GM21786 (cell line): Measurements from ENCODE around the gene OLFM2.
"Not testable (repeated sequence)": the region's sequence is repeated elsewhere in the genome, so short reads cannot be mapped to it uniquely, and the experiment has no call there.

ENCODE experiments used
- ATAC-seq: cut with Tn5 transposase; IDR thresholded peaks from one replicate; pipeline ENCODE4 v1.9.1; 2021; ENCODE audit not compliant: unreplicated experiment

The OLFM2 gene

GRCh38 chr19:9936326-9937000 lies at the start of gene OLFM2:
TSS of gene OLFM2 (minus strand) at chr19:9936515. CDS start at chr19:9936366, 149 bp downstream.
- no peak for ATAC-seq

GRCh38 chr19:9981406-9982260 lies 45.3 kb upstream of the OLFM2 start:
- no peak for ATAC-seq

GRCh38 chr19:9972103-9972502 lies 35.8 kb upstream of the OLFM2 start:
- ATAC-seq: no peak

GRCh38 chr19:9971166-9971897 lies 35.0 kb upstream of the OLFM2 start:
- no peak for ATAC-seq

GRCh38 chr19:9970481-9970880 lies 34.2 kb upstream of the OLFM2 start:
- no peak for ATAC-seq

- no peak for ATAC-seq
Observed at GRCh38 chr19:9969688-9969975, 33.3 kb upstream of the OLFM2 start.

GRCh38 chr19:9968820-9969687 lies 32.7 kb upstream of the OLFM2 start:
- ATAC-seq: no peak

GRCh38 chr19:9967326-9967725 lies 31.0 kb upstream of the OLFM2 start:
- ATAC-seq: no peak

- ATAC-seq: no peak
Observed at GRCh38 chr19:9966448-9966847, 30.1 kb upstream of the OLFM2 start.

GRCh38 chr19:9966024-9966423 lies 29.7 kb upstream of the OLFM2 start:
- no peak for ATAC-seq

GRCh38 chr19:9962623-9963290 lies 26.4 kb upstream of the OLFM2 start:
- ATAC-seq: no peak

- ATAC-seq: no peak
Observed at GRCh38 chr19:9961103-9961502, 24.8 kb upstream of the OLFM2 start.

- no peak for ATAC-seq
Observed at GRCh38 chr19:9958379-9958821, 22.1 kb upstream of the OLFM2 start.

GRCh38 chr19:9956956-9957355 lies 20.6 kb upstream of the OLFM2 start:
- ATAC-seq: no peak

GRCh38 chr19:9953802-9954542 lies 17.7 kb upstream of the OLFM2 start:
- ATAC-seq: no peak

- ATAC-seq: no peak
Observed at GRCh38 chr19:9952276-9952675, 16.0 kb upstream of the OLFM2 start.

- ATAC-seq: no peak
Observed at GRCh38 chr19:9947441-9947840, 11.1 kb upstream of the OLFM2 start.

- not testable (repeated sequence) for ATAC-seq
Observed at GRCh38 chr19:9946528-9947125, 10.3 kb upstream of the OLFM2 start.

GRCh38 chr19:9945319-9945966 lies 9.1 kb upstream of the OLFM2 start:
- ATAC-seq: no peak
